Activated T-helper 1 cell treated with anti-CD3 and anti-CD28 coated beads, Interleukin-2, amount 50 U/mL, for 16 hours (primary cell): Measurements from ENCODE around the gene AGAP3.
A peak's percentile ranks its signal among the peaks of the same experiment; 100 is the strongest.

Source experiments
- DNase-seq, 2 donors: peaks; one replicate each; pipeline ENCODE4 v3.0.0-alpha.2; 2020; ENCODE audit warnings: low read depth in 1 of 2, low spot score in 1 of 2

The AGAP3 gene

GRCh38 chr7:151107882-151108281, 21.6 kb downstream of the AGAP3 start:
- no peak for DNase-seq

GRCh38 chr7:151109094-151110048, 23.1 kb downstream of the AGAP3 start:
- DNase-seq: no peak

GRCh38 chr7:151110236-151110940, 24.1 kb downstream of the AGAP3 start:
- no peak for DNase-seq

- DNase-seq: peak; percentile 54 to 57
These were observed 24.8 kb downstream of the AGAP3 start for GRCh38 chr7:151110941-151111645.

GRCh38 chr7:151113344-151114150, 27.3 kb downstream of the AGAP3 start:
- no peak for DNase-seq

GRCh38 chr7:151114151-151115090, 28.1 kb downstream of the AGAP3 start:
- DNase-seq: no peak

- no peak for DNase-seq
These were observed 29.0 kb downstream of the AGAP3 start for GRCh38 chr7:151115121-151115835.

GRCh38 chr7:151115836-151116418, 29.7 kb downstream of the AGAP3 start:
- no peak for DNase-seq

- DNase-seq: no peak
These were observed 30.5 kb downstream of the AGAP3 start for GRCh38 chr7:151116603-151117440.

GRCh38 chr7:151117565-151117964, 31.3 kb downstream of the AGAP3 start:
- peak; percentile 11 to 21 for DNase-seq

- no peak for DNase-seq
These were observed 32.1 kb downstream of the AGAP3 start for GRCh38 chr7:151118108-151119054.

- no peak for DNase-seq
These were observed 32.8 kb downstream of the AGAP3 start for GRCh38 chr7:151119055-151119415.

GRCh38 chr7:151119902-151120301, 33.6 kb downstream of the AGAP3 start:
- DNase-seq: no peak

- no peak for DNase-seq
These were observed 34.6 kb downstream of the AGAP3 start for GRCh38 chr7:151120896-151121295.

GRCh38 chr7:151121380-151122170, 35.3 kb downstream of the AGAP3 start:
- no peak for DNase-seq

GRCh38 chr7:151122276-151122675, 36.0 kb downstream of the AGAP3 start:
- DNase-seq: no peak
